Right atrium auricular region (tissue), 2 donors: ENCODE data around the gene CTNND2. TPM values are rescaled to one million over a fixed set of nuclear protein-coding genes. Genes with fewer than 3 reads are reported as not detected.

ENCODE experiments used
- DNase-seq: peaks from one replicate; pipeline ENCODE4 v3.0.0-alpha.2; 2019; ENCODE audit warnings: low spot score
- H3K27ac ChIP-seq, 2 donors: fragments of 200-600 bp; sonication (generic); 1 replicate in 1 of 2; 2 replicates in 1 of 2; pipeline ENCODE4 v1.5.1; 2016 to 2019
- H3K27me3 ChIP-seq, 2 donors: fragments of 200-600 bp; sonication (generic); one replicate each; pipeline versions ENCODE4 v1.5.1 to v1.6.0; 2017 to 2019
- H3K36me3 ChIP-seq: fragments of 200-600 bp; sonication (generic); one replicate; pipeline ENCODE4 v1.5.1; 2016
- H3K4me1 ChIP-seq, 2 donors: fragments of 200-600 bp; sonication (generic); one replicate each; pipeline versions ENCODE4 v1.5.1 to v1.6.0; 2017 to 2019
- H3K4me3 ChIP-seq, 2 donors: fragments of 200-600 bp; sonication (generic); 1 replicate in 1 of 2; 2 replicates in 1 of 2; pipeline ENCODE4 v1.5.1; 2017 to 2019; ENCODE audit warnings: mild to moderate bottlenecking in 1 of 2, moderate library complexity in 1 of 2
- H3K9me3 ChIP-seq, 2 donors: fragments of 200-600 bp; sonication (generic); one replicate each; pipeline ENCODE4 v1.5.1; 2019
- total RNA-seq, 2 donors: library from RNA; depleted of rRNA; stranded (reverse); fragments of >200 nt; gene quantifications; one replicate each; pipeline ENCODE4 v1.1.0, GENCODE V29; 2016
- TF ChIP-seq, protein P1 (sequence below), 2 donors: fragments of 200-600 bp; sonication (generic); IDR thresholded peaks; one replicate each; pipeline ENCODE4 v1.5.1; 2019; ENCODE audit warnings: antibody characterized with exemption in 2 of 2

The CTNND2 gene
- total RNA-seq, 2 donors from 2014 or later = 8.6 to 9.0 TPM

DNA sequence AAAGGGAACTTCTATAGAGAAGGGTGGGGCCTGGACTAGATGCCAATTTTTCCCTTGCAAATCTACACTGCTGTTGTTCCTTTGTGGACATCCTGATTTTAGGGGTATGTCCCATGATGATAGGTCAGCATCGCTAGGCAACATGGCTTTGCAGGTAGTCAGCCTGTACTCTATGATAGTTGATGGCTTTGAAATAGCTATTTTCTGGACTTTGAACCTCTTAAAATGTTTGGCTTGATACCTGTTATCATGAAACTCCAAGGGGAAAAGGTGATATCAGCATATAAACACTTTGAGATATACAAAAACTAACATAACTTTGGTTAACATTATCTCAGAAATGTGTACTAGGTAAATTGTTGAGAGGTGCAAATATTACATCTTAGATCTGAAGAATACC lies 533.2 kb downstream of the CTNND2 start:
- TF ChIP-seq, protein P1, sequence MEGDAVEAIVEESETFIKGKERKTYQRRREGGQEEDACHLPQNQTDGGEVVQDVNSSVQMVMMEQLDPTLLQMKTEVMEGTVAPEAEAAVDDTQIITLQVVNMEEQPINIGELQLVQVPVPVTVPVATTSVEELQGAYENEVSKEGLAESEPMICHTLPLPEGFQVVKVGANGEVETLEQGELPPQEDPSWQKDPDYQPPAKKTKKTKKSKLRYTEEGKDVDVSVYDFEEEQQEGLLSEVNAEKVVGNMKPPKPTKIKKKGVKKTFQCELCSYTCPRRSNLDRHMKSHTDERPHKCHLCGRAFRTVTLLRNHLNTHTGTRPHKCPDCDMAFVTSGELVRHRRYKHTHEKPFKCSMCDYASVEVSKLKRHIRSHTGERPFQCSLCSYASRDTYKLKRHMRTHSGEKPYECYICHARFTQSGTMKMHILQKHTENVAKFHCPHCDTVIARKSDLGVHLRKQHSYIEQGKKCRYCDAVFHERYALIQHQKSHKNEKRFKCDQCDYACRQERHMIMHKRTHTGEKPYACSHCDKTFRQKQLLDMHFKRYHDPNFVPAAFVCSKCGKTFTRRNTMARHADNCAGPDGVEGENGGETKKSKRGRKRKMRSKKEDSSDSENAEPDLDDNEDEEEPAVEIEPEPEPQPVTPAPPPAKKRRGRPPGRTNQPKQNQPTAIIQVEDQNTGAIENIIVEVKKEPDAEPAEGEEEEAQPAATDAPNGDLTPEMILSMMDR (IDR thresholded peaks at IDR 0.05) = no peak
- Histone ChIP-seq H3K27ac (no peak overlapping the region), H3K4me3 (no peak overlapping the region), H3K27me3 (no peaks in the 10 kb centered on the region), H3K9me3 (no peaks in the 10 kb centered on the region), H3K4me1 (no peaks in the 10 kb centered on the region), H3K36me3 (no peaks in the 10 kb centered on the region)
- DNase-seq = no peak

DNA sequence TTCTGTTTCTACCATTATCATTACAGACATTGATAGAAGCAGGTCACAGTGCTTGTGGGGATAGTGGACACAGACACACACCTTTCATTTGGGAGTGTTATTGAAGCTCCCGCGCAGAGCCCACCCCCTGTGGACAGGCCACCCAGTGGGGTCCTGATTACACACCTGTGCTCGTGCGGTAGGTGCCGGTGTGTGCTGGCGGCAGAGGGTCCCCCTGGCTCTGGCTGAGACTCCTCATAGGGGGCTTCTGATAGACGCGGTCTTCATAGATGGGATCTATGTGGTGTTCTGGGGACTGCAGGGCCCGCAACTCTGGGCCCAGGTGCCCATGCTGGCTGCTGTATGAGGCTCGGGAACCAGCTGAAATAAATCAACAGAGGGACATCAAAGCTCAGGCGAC lies 539.7 kb downstream of the CTNND2 start:
- H3K27ac ChIP-seq = no peak overlapping the region
- H3K9me3 ChIP-seq = no peaks in the 10 kb centered on the region
- no peaks in the 10 kb centered on the region for H3K36me3 ChIP-seq
- no peak for DNase-seq
- TF ChIP-seq, protein P1 (IDR thresholded peaks at IDR 0.05) = no peak
- no peak overlapping the region for H3K4me3 ChIP-seq
- no peaks in the 10 kb centered on the region for H3K4me1 ChIP-seq
- H3K27me3 ChIP-seq = no peaks in the 10 kb centered on the region

DNA sequence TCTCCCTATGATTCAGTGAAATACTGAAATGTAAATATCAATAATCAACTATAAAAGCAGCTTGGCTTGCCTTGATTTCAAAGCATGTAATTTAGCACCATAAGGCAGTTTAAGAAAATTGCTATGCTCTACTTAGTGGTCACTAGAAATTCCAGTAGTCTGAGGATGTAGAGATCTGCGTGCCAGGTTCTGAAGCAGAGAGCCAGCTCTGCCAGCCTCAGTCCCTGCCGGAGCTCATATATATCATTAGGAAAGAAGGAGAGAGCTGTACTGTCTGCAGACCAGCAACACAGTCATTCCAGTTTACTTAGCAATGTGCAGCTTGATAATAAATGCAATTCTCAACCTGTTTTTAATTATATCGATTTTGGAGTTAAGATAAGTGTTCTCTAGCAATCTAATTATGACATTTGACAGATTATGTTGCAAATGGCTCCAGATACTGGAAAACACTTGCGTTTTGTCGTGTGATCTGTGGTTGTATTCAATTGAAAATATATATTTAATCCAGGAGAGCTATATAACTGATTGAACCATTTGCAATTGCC lies 540.5 kb downstream of the CTNND2 start:
- no peak overlapping the region for H3K4me3 ChIP-seq
- no peak overlapping the region for H3K27ac ChIP-seq
- no peaks in the 10 kb centered on the region for H3K36me3 ChIP-seq
- H3K9me3 ChIP-seq = no peaks in the 10 kb centered on the region
- no peaks in the 10 kb centered on the region for H3K27me3 ChIP-seq
- TF ChIP-seq, protein P1 (IDR thresholded peaks at IDR 0.05) = no peak
- no peak for DNase-seq
- H3K4me1 ChIP-seq = no peaks in the 10 kb centered on the region

DNA sequence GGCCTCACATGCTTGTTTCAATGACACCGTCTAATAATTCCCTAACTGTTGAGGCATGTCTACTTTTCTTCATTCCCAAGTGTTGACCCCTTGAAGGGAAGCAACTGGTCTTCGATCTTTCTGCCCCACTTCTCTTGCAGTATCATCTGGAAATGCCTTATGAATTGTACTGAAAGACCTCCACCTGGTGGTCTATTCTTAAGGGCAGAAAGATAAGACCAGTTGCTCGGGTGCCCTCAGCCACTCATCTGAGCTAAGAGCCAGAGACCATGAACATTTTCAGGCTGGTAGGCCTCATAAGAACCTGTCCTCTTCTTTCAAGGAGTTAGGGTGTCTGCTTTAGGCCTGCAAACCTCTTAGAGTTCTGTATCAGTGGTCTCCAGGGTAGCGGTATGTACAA lies 542.5 kb downstream of the CTNND2 start:
- no peaks in the 10 kb centered on the region for H3K36me3 ChIP-seq
- no peak for DNase-seq
- H3K4me1 ChIP-seq = no peaks in the 10 kb centered on the region

DNA sequence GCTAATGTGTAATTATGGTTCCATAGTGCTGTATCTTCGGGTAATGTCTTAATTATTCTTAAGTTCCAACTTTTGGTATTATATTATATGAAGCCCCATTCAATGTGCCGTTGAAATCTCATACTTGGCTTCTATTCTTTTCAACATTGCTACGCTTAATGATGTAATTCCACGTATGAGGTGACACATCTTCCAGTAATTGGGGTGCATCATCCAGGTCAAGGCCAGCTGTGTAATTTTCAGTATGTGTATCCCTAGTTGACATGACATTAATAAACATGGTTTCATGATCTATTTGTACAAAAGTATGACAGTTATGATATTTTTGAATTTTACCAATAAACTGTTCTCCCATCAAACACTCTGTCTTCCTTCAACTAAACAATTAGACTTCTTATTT lies 546.3 kb downstream of the CTNND2 start:
- no peak overlapping the region for H3K4me3 ChIP-seq
- DNase-seq = no peak
- H3K4me1 ChIP-seq = no peaks in the 10 kb centered on the region
- TF ChIP-seq, protein P1 (IDR thresholded peaks at IDR 0.05) = no peak
- H3K36me3 ChIP-seq = no peaks in the 10 kb centered on the region
- no peaks in the 10 kb centered on the region for H3K27me3 ChIP-seq
- H3K9me3 ChIP-seq = peaks cover 0 to 8% of the 10 kb centered on the region in 2 donors
- no peak overlapping the region for H3K27ac ChIP-seq

More for the DNA sequence above, 542.5 kb downstream of the CTNND2 start:
- Histone ChIP-seq H3K4me3 (no peak overlapping the region), H3K27ac (no peak overlapping the region), H3K27me3 (no peaks in the 10 kb centered on the region), H3K9me3 (peaks cover 0 to under 1% of the 10 kb centered on the region in 2 donors)
- TF ChIP-seq, protein P1 (IDR thresholded peaks at IDR 0.05) = no peak

DNA sequence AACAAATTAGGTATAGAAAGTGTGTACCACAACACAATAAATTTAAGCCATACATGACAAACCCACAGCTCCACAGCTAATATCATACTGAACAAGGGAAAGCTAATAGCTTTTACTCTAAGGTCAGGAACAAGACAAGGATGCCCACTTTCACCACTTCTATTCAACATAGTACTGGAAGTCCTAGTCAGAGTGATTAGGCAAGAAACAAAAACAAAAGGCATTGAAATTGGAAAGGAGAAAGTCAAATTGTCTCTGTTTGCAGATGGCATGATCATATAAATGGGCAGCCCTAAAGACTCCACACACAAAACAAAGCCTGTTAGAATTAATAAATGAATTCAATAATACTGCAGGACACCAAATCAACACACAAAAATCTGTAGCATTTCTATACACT lies 548.8 kb downstream of the CTNND2 start:
- Histone ChIP-seq H3K27ac (no peak overlapping the region), H3K27me3 (no peaks in the 10 kb centered on the region), H3K4me1 (no peaks in the 10 kb centered on the region), H3K4me3 (no peak overlapping the region), H3K9me3 (peaks cover 0 to 8% of the 10 kb centered on the region in 2 donors), H3K36me3 (no peaks in the 10 kb centered on the region)
- TF ChIP-seq, protein P1 (IDR thresholded peaks at IDR 0.05) = no peak
- DNase-seq = no peak
